Prostate gland (tissue), 2 donors: ENCODE measurements around the gene CAPN5. TPM values are rescaled to one million over a fixed set of nuclear protein-coding genes. Genes with fewer than 3 reads are reported as not detected.

Source experiments
- DNase-seq: peaks from one replicate; pipeline ENCODE4 v3.0.0-alpha.2; 2019; ENCODE audit warnings: low spot score
- H3K27ac ChIP-seq, 2 donors: fragments of 200-600 bp; sonication (generic); 2 replicates each; pipeline ENCODE4 v1.5.1; 2017 to 2019
- H3K27me3 ChIP-seq: fragments of 200-600 bp; sonication (generic); replicated peaks from 2 replicates; pipeline ENCODE4 v1.5.1; 2019; ENCODE audit not compliant: insufficient read depth
- H3K36me3 ChIP-seq, 2 donors: fragments of 200-600 bp; sonication (generic); 1 replicate in 1 of 2; 2 replicates in 1 of 2; pipeline versions ENCODE4 v1.5.1 to v1.8.1; 2017 to 2019
- H3K4me1 ChIP-seq: fragments of 200-600 bp; sonication (generic); replicated peaks from 2 replicates; pipeline ENCODE4 v1.5.1; 2019
- H3K4me3 ChIP-seq, 2 donors: fragments of 200-600 bp; sonication (generic); 2 replicates each; pipeline ENCODE4 v1.5.1; 2017 to 2019
- H3K9me3 ChIP-seq: fragments of 200-600 bp; sonication (generic); 2 replicates; pipeline ENCODE4 v1.5.1; 2017
- CTCF ChIP-seq, 4 experiments: fragments of 200-600 bp in 2 of 4; fragments of 450-650 bp in 2 of 4; sonication (generic) in 2 of 4; IDR thresholded peaks; 1 replicate in 3 of 4; 2 replicates in 1 of 4; pipeline ENCODE4 v1.5.1; 2016 to 2019; ENCODE audit warnings: antibody characterized with exemption in 4 of 4, mild to moderate bottlenecking in 2 of 4, moderate library complexity in 2 of 4
- POLR2A ChIP-seq: fragments of 450-650 bp; IDR thresholded peaks from one replicate; pipeline ENCODE4 v1.6.1; 2016; ENCODE audit warnings: antibody characterized with exemption, mild to moderate bottlenecking
- POLR2AphosphoS5 ChIP-seq: sonication (generic); formaldehyde crosslinking; IDR thresholded peaks from one replicate; pipeline ENCODE4 v1.6.1; 2017; ENCODE audit warnings: antibody characterized with exemption
- WGBS: methylation state at CpG from one replicate; pipeline ENCODE4 v1.1.5; 2018; 5-methylcytosine and 5-hydroxymethylcytosine counted together
- intact Hi-C: fragments of 100-400 bp; cut with DNase I; formaldehyde crosslinking; loops from one replicate; pipeline ENCODE4 v1.14.2; 2022
- total RNA-seq, 2 donors: library from RNA; depleted of rRNA; stranded (reverse); fragments of >200 nt; gene quantifications; one replicate each; pipeline ENCODE4 v1.1.0, GENCODE V29; 2016

The CAPN5 gene
- total RNA-seq, 2 donors from 2014 or later, result 28.6 to 83.5 TPM

- WGBS, result 83% methylated on average over 8 of the region's 8 CpGs
- TF ChIP-seq POLR2AphosphoS5 (no peak), POLR2A (no peak), CTCF (IDR thresholded peaks at IDR 0.05) (no peak)
- no peaks in the 10 kb centered on the region for H3K4me1 ChIP-seq
- H3K36me3 ChIP-seq, result no peaks in the 10 kb centered on the region
- no peak overlapping the region for H3K27ac ChIP-seq
- intact Hi-C loops, result no loop called here
- no peak for DNase-seq
- no peaks in the 10 kb centered on the region for H3K27me3 ChIP-seq
- H3K4me3 ChIP-seq, result no peak overlapping the region
- H3K9me3 ChIP-seq, result no peaks in the 10 kb centered on the region
Measured at GRCh38 chr11:77104727-77105126, 38.0 kb downstream of the CAPN5 start.

- TF ChIP-seq POLR2AphosphoS5 (no peak), POLR2A (no peak), CTCF (IDR thresholded peaks at IDR 0.05) (no peak)
- H3K4me3 ChIP-seq, result no peak overlapping the region
- WGBS, result 86% methylated on average over 7 of the region's 7 CpGs
- H3K9me3 ChIP-seq, result no peaks in the 10 kb centered on the region
- H3K4me1 ChIP-seq, result no peaks in the 10 kb centered on the region
- intact Hi-C loops, result no loop called here
- no peak for DNase-seq
- H3K27ac ChIP-seq, result no peak overlapping the region
- no peaks in the 10 kb centered on the region for H3K36me3 ChIP-seq
- no peaks in the 10 kb centered on the region for H3K27me3 ChIP-seq
Measured at GRCh38 chr11:77106321-77106720, 39.5 kb downstream of the CAPN5 start.

DNA sequence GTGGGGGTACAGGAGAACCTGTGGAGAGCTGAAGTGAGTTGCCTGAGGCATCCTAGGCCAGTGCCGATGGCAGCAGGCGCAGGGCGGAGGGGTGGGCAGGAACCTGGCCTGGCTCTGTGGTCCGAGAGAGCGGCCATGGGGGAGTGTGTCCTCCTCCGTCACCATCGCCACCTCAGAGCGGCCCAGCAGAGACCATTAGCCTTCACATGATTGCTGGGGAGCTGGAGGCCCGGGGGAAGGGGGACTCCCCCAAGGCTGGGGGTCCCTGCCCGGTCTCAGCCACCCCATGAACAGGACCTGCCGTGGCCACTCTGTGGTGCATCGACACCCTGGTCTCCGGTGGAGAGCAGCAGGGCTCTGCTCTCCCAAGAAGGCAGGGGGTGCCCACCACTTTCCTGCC, 40.0 kb downstream of the CAPN5 start:
- no peaks in the 10 kb centered on the region for H3K9me3 ChIP-seq
- intact Hi-C loops, result no loop called here
- no peaks in the 10 kb centered on the region for H3K27me3 ChIP-seq
- no peaks in the 10 kb centered on the region for H3K36me3 ChIP-seq
- H3K4me3 ChIP-seq, result no peak overlapping the region
- WGBS, result 97% methylated on average over 13 of the region's 13 CpGs
- H3K27ac ChIP-seq, result no peak overlapping the region
- TF ChIP-seq POLR2A (no peak), CTCF (IDR thresholded peaks at IDR 0.05) (no peak), POLR2AphosphoS5 (no peak)
- H3K4me1 ChIP-seq, result no peaks in the 10 kb centered on the region
- no peak for DNase-seq

GRCh38 chr11:77107950-77108349, 41.2 kb downstream of the CAPN5 start:
- WGBS, result 59% methylated on average over 2 of the region's 3 CpGs
- Histone ChIP-seq H3K36me3 (no peaks in the 10 kb centered on the region), H3K27ac (no peak overlapping the region), H3K27me3 (no peaks in the 10 kb centered on the region), H3K4me1 (no peaks in the 10 kb centered on the region), H3K9me3 (no peaks in the 10 kb centered on the region), H3K4me3 (no peak overlapping the region)
- DNase-seq, result no peak
- intact Hi-C loops, result no loop called here
- TF ChIP-seq CTCF (IDR thresholded peaks at IDR 0.05), result no peak
- no peak for TF ChIP-seq POLR2A
- TF ChIP-seq POLR2AphosphoS5, result no peak

DNA sequence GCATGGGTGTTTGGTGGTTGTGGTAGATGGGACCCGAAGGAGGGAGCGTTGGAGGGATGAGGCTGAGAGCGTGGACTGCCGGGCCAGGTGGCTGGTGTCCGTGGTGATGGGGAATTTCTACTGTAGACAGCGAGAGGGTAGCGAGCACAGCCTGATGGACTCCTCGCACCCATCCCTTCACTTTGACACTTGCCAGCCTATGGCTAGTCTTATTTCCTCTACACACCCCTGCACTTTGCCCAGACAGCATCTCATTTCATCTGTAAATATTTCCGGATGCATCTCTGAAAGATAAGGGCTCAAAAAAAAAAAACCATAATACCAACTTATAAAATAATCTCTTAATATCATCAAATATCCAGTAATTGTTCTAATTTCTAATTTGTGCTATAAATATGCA, 41.7 kb downstream of the CAPN5 start:
- WGBS, result 89% methylated on average over 9 of the region's 9 CpGs

More for the DNA sequence above, 41.7 kb downstream of the CAPN5 start:
- no peak for DNase-seq
- Histone ChIP-seq H3K9me3 (no peaks in the 10 kb centered on the region), H3K4me1 (no peaks in the 10 kb centered on the region), H3K27ac (no peak overlapping the region), H3K27me3 (no peaks in the 10 kb centered on the region), H3K36me3 (no peaks in the 10 kb centered on the region), H3K4me3 (no peak overlapping the region)
- TF ChIP-seq POLR2AphosphoS5 (no peak), POLR2A (no peak), CTCF (IDR thresholded peaks at IDR 0.05) (no peak)
- intact Hi-C loops, result no loop called here
